ENCODE data around the gene TTC4. TPM values are rescaled to one million over a fixed set of nuclear protein-coding genes. Genes with fewer than 3 reads are reported as not detected.
A peak's percentile ranks its signal among the peaks of the same experiment; 100 is the strongest.

TTC4 gene
- total RNA-seq, 1 experiment from 2014 or later, result 25.5 TPM

DNA sequence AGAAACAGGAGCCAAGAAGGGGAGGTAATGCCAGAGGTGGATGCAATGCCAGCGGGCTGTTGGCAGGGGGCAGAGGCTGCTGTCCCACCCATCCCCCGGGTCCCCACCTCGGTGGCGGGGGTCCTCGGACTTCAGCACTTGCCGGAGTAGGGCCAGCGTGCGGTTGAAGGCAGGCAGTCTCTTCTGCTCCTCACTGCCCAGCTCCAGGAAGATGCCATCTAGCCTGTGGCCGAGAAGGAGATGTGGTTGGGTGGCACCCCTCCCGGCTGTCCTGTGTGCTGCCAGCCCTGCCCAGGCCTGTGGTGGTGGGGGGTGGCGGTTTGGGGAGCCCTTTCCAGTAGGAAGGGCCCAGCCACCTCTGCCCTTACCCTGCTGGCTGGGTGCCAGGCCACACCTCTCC lies 71.9 kb downstream of the TTC4 start:
- intact Hi-C loops (cut with micrococcal nuclease; ENCODE audit: unreplicated experiment), result no loop called here
- H3K9me3 ChIP-seq (ENCODE audit: low read depth, low read length, poor library complexity, severe bottlenecking), result peaks cover 6% of the 10 kb centered on the region
- H3K27ac ChIP-seq (ENCODE audit: low read depth, low read length, poor library complexity, severe bottlenecking), result no peak overlapping the region
- no peak overlapping the region for H3K4me3 ChIP-seq (ENCODE audit: low read depth, low read length, poor library complexity, severe bottlenecking)
- no peak for DNase-seq (ENCODE audit: low spot score)
- POLR2A ChIA-PET (ENCODE audit: low non-redundant PET), result no interaction called here
- BruUV-seq (replicated peaks), result no TSS peak
- TF ChIP-seq EZH2 (IDR thresholded peaks at IDR 0.05; ENCODE audit: borderline replicate concordance, low read depth, low read length, poor library complexity, severe bottlenecking), result no peak
- TF ChIP-seq, protein P1, sequence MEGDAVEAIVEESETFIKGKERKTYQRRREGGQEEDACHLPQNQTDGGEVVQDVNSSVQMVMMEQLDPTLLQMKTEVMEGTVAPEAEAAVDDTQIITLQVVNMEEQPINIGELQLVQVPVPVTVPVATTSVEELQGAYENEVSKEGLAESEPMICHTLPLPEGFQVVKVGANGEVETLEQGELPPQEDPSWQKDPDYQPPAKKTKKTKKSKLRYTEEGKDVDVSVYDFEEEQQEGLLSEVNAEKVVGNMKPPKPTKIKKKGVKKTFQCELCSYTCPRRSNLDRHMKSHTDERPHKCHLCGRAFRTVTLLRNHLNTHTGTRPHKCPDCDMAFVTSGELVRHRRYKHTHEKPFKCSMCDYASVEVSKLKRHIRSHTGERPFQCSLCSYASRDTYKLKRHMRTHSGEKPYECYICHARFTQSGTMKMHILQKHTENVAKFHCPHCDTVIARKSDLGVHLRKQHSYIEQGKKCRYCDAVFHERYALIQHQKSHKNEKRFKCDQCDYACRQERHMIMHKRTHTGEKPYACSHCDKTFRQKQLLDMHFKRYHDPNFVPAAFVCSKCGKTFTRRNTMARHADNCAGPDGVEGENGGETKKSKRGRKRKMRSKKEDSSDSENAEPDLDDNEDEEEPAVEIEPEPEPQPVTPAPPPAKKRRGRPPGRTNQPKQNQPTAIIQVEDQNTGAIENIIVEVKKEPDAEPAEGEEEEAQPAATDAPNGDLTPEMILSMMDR (conservative IDR thresholded peaks at IDR 0.05; ENCODE audit: low read depth, low read length), result no peak
- H3K27me3 ChIP-seq (replicated peaks; ENCODE audit: insufficient read depth, low read depth, low read length, poor library complexity), result peaks cover 11% of the 10 kb centered on the region
- no peaks in the 10 kb centered on the region for H3K4me1 ChIP-seq (ENCODE audit: insufficient read depth, low read length, poor library complexity, severe bottlenecking)
- CTCF ChIA-PET, result no interaction called here
- H3K36me3 ChIP-seq (ENCODE audit: insufficient read depth, low read length, poor library complexity, severe bottlenecking), result no peaks in the 10 kb centered on the region

DNA sequence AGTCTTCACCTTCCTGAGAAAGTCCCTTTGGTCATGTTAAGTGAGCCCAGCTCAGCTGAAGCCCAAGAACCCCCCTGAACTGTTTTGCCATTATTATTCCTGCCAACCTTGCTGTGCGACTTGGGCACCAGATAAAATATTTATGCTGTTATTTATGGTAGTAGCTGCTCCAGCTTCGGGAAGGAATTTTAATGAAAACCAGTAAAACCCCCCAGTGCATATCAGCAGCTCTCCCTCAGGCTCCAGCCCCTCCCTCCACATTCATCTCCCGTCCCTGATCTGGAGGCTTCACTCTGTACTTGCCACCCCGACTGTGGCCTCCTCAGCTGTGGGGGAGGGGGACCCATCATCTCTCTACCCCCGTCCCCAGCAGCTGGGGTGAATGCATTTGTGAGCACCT lies 72.8 kb downstream of the TTC4 start:
- H3K4me3 ChIP-seq (ENCODE audit: low read depth, low read length, poor library complexity, severe bottlenecking), result no peak overlapping the region
- intact Hi-C loops (cut with micrococcal nuclease; ENCODE audit: unreplicated experiment), result no loop called here
- H3K27me3 ChIP-seq (replicated peaks; ENCODE audit: insufficient read depth, low read depth, low read length, poor library complexity), result peaks cover 2% of the 10 kb centered on the region
- H3K9me3 ChIP-seq (ENCODE audit: low read depth, low read length, poor library complexity, severe bottlenecking), result peaks cover 6% of the 10 kb centered on the region
- no peak for DNase-seq (ENCODE audit: low spot score)
- H3K4me1 ChIP-seq (ENCODE audit: insufficient read depth, low read length, poor library complexity, severe bottlenecking), result no peaks in the 10 kb centered on the region
- TF ChIP-seq EZH2 (IDR thresholded peaks at IDR 0.05; ENCODE audit: borderline replicate concordance, low read depth, low read length, poor library complexity, severe bottlenecking), result no peak
- TF ChIP-seq, protein P1 (conservative IDR thresholded peaks at IDR 0.05; ENCODE audit: low read depth, low read length), result no peak
- H3K36me3 ChIP-seq (ENCODE audit: insufficient read depth, low read length, poor library complexity, severe bottlenecking), result no peaks in the 10 kb centered on the region
- POLR2A ChIA-PET (ENCODE audit: low non-redundant PET), result no interaction called here
- H3K27ac ChIP-seq (ENCODE audit: low read depth, low read length, poor library complexity, severe bottlenecking), result no peak overlapping the region
- CTCF ChIA-PET, result no interaction called here
- BruUV-seq (replicated peaks), result no TSS peak

DNA sequence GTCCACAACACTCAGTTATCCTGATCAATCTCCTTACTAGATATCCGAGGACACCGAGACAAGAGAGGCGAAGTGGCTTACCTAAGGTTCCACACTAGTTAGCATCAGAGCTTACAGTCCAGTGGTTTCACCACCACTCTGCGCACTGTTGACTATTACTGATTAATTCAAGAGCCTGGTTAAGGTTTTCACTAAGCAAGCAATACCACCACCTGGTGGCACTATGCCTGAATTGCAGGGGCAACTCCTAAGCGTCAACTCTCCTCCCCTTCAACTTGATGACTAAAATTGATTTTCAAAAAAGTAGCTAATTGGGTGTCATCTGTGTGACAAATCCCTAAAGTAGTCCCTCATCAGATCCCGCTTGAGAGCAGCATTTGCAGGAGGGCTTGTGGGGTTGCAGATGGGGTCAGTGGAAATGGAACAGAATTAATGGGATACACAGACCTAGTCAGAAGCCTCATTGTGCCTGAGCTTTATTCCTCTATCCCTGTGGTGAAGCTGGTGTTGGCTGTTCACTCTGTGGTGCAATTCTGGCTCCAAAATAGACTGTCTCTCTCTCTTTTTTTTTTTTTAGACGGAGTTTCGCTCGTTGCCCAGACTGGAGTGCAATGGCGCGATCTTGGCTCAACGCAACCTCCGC lies 76.3 kb downstream of the TTC4 start:
- intact Hi-C loops (cut with micrococcal nuclease; ENCODE audit: unreplicated experiment), result loop anchor here (2.0 to 10.0 kb wide), 2 partner anchors 119 to 297 kb away; no protein-coding TSS in a partner anchor
- ChIA-PET CTCF (no interaction called here), POLR2A (ENCODE audit: low non-redundant PET) (interaction anchor here (0.7 kb wide), 1 partner anchor 90 kb away, joined by 6 read pairs; no protein-coding TSS in a partner anchor)
- H3K9me3 ChIP-seq (ENCODE audit: low read depth, low read length, poor library complexity, severe bottlenecking), result peaks cover 6% of the 10 kb centered on the region
- no peak overlapping the region for H3K27ac ChIP-seq (ENCODE audit: low read depth, low read length, poor library complexity, severe bottlenecking)
- DNase-seq (ENCODE audit: low spot score), result peak; percentile 74
- H3K36me3 ChIP-seq (ENCODE audit: insufficient read depth, low read length, poor library complexity, severe bottlenecking), result no peaks in the 10 kb centered on the region
- H3K4me1 ChIP-seq (ENCODE audit: insufficient read depth, low read length, poor library complexity, severe bottlenecking), result no peaks in the 10 kb centered on the region
- BruUV-seq (replicated peaks), result no TSS peak
- H3K27me3 ChIP-seq (replicated peaks; ENCODE audit: insufficient read depth, low read depth, low read length, poor library complexity), result peaks cover 2% of the 10 kb centered on the region
- TF ChIP-seq, protein P1 (conservative IDR thresholded peaks at IDR 0.05; ENCODE audit: low read depth, low read length), result peak; percentile 83
- TF ChIP-seq EZH2 (IDR thresholded peaks at IDR 0.05; ENCODE audit: borderline replicate concordance, low read depth, low read length, poor library complexity, severe bottlenecking), result no peak
- no peak overlapping the region for H3K4me3 ChIP-seq (ENCODE audit: low read depth, low read length, poor library complexity, severe bottlenecking)

Other genes with a start within 250 kb of the TTC4 start
- gene ACOT11, start 167.6 kb upstream of the TTC4 start, total RNA-seq (2021), result 5.5 and 5.6 TPM in 2 replicates
- gene FAM151A, start 92.3 kb upstream of the TTC4 start, total RNA-seq (2021), result not detected in 2 replicates
- gene MROH7, start 74.1 kb upstream of the TTC4 start, total RNA-seq (2021), result 0.42 TPM in 1 of 2 replicates, not detected in the other
- gene PARS2, start 48.7 kb downstream of the TTC4 start, total RNA-seq (2021), result 6.9 and 7.0 TPM in 2 replicates
- gene TTC22, start 85.5 kb downstream of the TTC4 start, total RNA-seq (2021), result not detected in 2 replicates
- 245 and 273 TPM in 2 replicates for gene DHCR24, start 171.3 kb downstream of the TTC4 start, total RNA-seq (2021)